ENCODE measurements around the gene CARD11.

DNA sequence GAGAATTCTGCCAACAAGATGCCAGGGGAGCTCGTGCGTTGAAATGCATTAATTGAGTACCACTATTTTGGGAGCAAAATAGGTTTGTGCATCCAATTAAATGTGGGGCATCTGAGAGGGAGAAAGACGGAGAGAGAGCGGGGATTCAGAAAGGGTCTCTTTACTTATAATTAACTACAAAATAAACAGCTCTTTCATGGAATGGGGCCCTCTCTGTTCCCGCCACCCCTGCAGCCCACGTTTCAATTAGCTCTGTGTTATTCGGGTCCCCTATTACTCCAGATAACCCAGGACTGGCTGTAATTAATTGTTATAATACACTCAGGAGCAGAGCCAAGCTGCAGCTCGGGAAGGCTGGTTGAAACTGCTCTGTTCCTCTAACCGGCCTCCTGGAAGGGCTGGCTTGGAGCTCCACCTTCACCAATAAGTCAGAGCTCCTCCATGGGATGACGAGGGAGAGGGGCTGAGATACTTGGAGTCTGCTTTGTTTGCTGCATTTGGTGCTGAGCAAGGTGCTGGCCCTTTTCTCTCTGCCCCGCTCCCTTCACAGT is 67.8 kb downstream of the CARD11 start:
- no peak for TF ChIP-seq EZH2phosphoT487 (IDR thresholded peaks at IDR 0.05; ENCODE audit: unreplicated experiment)
- TF ChIP-seq CTCF (conservative IDR thresholded peaks at IDR 0.05; ENCODE audit: low read depth in 2 of 2), result no peak
- no peak for TF ChIP-seq ZNF331 (CRISPR knock-in tag; IDR thresholded peaks at IDR 0.05; ENCODE audit: low read depth)
- TF ChIP-seq JUNB (IDR thresholded peaks at IDR 0.05; ENCODE audit: unreplicated experiment), result no peak
- no peak for TF ChIP-seq CREB1 (CRISPR knock-in tag; IDR thresholded peaks at IDR 0.05; ENCODE audit: low read depth)
